GM19372 (cell line): ENCODE data around the gene LGALS8.

Experiments used
- ATAC-seq: cut with Tn5 transposase; IDR thresholded peaks from one replicate; pipeline ENCODE4 v1.9.1; 2021; ENCODE audit warnings: mild to moderate bottlenecking, low read depth, moderate library complexity; ENCODE audit not compliant: unreplicated experiment

Gene LGALS8

GRCh38 chr1:236508593-236509027 is 15.2 kb upstream of the LGALS8 start:
- ATAC-seq: no peak

GRCh38 chr1:236509203-236509602 is 14.6 kb upstream of the LGALS8 start:
- no peak for ATAC-seq

DNA sequence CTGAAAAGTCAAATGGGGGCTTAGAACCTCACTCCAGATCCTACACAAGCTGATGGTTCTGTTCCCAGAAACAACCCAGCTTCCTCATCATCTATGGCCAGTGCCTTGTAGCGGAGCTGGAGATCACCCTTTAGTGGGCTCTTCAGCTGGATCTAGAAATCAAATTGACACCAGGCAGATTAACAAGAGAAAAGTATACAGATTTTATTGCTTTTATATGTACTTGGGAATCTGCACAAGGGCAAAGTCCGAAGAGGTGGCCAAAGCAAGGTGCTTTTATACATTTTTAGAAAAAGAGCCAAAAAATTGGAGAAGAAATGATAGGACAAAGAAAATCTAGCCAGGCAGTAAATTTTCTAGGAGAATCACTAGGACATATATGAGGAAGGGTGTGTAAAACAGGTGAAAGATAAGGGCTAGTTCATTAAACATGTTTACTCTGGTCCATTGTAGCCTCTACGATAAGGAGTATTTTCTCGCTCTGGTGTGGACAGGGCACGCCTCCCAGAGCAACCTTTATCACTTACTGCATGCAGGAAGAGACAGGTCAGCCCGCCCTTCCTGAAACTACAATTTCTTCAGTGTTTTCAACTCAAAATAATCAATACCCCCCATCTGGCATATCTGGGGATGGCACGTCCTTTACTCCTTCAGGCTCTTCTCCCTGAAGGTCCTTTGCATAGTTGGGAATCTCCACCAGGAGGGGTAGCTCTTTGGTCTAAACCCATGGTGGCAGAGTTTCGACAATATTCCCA is 14.0 kb upstream of the LGALS8 start:
- ATAC-seq: no peak

- no peak for ATAC-seq
Measured at GRCh38 chr1:236511735-236512418, 11.9 kb upstream of the LGALS8 start.

- no peak for ATAC-seq
Measured at GRCh38 chr1:236514703-236515442, 8.9 kb upstream of the LGALS8 start.

DNA sequence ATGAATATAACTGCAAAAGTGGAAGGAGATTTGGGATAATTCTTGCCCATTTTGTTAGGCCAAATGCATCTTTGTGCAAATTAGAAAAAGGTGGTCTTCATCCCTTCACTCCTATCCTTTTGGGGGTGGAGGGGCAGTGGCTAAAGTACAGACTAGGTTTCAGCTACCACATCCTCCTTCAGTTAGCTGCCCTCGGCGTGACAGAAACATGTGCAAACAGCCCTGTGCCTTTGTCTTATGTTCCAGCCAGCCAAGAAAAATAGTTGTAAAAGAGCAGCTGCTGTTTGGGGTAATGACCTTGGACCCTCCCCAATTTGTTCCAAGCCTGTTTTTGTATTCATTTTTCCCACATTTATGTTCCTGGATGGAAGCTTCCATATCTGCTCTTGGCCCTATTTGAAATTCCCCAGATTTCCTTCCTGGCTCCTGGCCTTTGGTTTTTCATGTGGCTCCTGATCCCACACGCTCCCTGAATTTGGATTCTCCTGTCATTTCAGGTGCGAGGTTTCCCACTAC is 8.3 kb upstream of the LGALS8 start:
- no peak for ATAC-seq

- ATAC-seq: no peak
Measured at GRCh38 chr1:236516929-236517704, 6.7 kb upstream of the LGALS8 start.

- no peak for ATAC-seq
Measured at GRCh38 chr1:236518322-236518721, 5.5 kb upstream of the LGALS8 start.

DNA sequence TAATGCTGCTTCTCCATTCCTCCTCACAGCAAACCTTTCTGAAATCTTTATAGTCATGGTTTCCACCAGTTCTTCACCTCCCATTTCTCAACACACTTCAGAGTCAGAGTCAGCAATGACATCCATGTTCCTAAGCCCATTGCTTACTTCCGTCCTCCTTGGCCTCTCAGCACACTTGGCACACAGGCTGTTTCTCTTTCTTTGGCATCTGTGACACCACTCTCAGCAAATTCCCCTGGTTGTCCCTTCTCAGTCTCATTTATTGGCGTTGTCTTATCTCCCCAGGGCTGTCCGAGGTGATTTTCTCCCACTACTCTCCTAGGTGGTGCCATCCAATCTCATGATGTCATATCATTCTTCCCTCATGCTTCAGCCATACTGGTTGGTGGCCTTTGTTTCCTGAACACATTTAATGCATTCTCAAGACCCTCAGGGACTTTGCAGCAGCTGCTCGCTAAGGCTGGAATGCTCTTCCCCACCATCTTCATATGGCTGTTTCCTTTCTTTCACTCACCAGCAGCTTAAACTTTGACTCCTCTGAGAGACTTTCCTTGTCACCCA is 3.3 kb upstream of the LGALS8 start:
- ATAC-seq: no peak

DNA sequence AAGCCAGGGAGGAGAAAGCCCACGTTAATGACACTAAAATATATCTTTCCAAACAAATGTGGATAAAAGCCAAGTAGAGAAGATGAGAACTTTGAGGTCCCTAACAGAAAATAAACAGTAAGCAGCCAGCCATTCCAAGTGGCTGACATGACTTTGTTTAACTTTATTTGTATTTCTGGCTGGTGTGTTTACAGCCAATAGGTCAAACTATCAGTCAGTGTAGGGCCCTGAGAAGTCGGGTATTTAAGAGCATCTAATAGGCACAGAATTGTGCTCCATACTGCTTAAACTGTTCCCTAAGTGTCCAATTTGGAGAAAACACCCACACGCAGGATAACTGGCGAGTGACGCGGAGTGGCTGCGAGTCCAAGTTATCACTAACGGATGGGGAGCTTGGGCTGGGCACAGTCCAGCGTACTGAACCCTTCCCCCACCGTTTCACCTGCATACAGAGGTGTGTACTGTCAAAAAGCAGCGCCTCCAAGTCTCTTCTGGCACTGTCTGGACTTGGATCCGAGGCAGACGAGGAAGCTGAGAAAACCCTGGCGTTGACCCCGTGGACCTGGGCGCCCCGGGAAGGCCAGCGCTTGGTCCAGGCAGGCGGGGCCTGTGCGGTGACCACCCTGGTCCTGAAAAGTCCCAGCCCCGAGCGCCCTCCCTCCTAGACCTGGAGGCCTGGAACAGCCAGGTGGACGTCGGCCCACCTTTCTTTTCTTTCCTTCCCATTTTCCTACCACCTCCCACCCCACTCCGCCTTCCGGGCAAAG is 662 bp upstream of the LGALS8 start:
- ATAC-seq: no peak

DNA sequence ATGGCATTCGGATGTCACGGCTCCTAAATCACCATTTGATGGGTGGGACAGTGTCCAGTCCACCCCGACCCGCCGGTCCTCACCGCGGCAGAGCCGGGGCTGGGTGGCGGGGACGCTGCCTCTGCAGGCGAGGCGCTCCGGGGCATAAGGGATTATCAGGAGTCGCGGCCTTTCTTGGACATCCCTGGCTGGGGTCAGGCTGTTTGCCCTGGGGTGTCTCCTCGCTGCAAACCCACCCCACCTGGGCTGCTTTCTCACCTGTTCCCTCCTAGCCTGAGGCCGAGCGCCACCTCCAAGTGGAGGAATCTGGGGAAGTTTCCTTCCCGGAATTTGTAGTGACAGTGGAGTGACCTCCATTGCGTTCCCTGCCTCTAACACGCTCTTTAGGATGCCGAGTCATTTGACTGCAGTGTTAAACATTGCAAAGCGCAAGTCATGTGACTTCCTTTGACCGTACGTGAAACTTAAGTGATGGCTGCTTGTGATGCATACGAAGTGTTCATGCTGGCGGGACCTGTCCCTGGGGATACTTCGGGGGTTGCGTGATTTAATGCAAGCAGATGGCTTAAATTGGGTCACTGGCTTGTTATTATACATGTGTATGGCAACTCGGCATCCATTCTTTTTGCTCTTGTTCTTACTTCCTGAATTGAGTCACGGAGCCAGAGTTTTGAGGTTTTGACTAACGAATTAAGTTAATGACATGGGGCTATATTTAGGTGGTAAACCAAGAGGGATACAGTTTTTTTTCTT is 536 bp downstream of the LGALS8 start:
- ATAC-seq: peak; percentile 88

DNA sequence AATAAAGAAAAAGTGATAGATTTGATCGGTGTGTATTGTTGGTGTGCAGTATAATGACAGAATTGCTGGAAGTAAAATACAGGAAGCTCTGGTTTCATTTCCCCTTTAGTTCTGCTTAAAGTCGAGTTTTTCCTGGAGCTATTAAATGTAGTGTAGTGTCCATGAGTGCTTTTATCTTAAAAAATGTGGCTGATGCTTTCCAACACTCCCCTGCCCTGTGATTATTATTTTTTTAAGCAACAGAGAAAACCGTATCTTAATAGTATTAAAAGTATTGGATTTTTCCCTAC is 1.1 kb downstream of the LGALS8 start:
- ATAC-seq: peak; percentile 1

DNA sequence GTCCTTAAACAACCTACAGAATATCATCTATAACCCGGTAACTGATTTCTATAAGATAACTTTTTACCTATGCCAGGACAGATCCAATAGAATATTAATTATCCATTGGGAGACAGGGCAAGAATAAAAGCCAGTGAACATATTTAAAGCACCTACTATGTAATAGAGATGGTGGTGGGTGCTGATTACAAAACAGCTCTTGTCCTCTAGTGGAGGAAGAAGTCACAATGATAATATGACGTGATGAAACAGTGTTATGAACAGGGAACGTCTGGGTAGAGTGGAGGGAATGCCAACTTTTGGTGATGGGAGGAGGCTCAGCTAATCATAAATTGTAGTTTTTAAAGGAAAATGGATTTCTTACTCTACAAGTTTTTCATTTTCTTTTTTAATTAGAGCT is 2.3 kb downstream of the LGALS8 start:
- ATAC-seq: no peak

DNA sequence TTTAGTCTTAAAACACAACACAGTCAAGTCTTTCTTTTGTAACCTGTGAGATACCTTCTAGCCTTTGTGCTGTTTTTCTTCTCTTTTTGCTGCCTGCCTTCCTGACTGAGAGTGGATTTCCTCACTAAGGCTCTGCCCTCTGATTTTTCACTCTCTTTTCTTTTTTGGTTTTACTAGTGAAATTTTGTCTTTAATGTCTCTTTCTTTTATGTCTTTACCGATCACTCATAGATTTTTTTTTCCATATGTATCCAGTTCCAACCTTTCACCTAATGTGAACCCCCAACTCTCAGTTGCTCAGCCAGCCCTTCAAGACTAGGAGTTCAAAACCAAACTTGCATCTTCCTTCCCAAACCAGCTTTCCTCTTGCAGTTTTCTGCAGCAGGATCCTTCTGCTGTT is 6.5 kb downstream of the LGALS8 start:
- no peak for ATAC-seq

DNA sequence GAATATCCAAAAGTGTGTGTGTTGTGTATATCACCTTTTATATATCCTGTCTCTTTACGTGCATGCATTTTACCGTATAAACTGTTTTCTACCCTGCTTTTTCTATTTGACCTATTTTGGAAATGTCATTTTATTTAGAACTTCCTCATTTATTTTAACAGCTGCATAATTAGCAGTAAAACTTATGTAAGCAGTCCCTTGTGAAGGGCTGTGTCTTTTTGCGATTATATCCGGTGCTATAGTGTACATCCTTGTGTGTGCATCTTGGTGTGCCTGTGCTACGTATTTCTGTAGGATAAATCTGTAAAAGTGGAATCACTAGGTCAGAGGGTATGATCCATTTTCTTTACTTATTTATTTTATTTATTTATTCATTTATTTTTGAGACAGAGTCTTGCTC is 7.2 kb downstream of the LGALS8 start:
- no peak for ATAC-seq

- ATAC-seq: no peak
Measured at GRCh38 chr1:236532850-236533249, 9.1 kb downstream of the LGALS8 start.

DNA sequence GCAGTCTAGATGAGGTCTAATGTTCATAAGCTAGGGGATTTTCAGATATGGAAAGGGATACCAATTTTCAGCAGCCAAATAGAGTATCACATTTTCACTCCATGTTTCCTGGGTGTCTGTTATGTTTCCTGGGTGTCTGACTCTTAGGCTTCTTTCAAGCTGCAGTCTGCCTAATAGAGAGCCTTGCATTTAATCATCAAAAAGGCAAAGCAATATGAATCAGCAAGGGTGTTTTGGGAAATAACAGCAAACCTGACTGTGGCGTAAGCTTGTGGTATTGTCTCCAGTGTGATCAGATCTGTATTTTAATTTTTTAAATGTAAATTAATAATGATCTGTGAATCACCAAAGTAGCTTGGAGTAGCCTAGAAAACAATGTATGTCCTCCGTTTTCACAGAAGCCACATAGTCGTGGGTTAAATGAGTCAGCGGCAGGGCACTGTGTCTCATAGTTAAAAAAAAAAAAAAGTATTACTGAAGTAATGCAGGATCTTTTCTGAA is 10.4 kb downstream of the LGALS8 start:
- ATAC-seq: no peak

- no peak for ATAC-seq
Measured at GRCh38 chr1:236535190-236535589, 11.4 kb downstream of the LGALS8 start.

GRCh38 chr1:236535662-236536161 is 11.9 kb downstream of the LGALS8 start:
- no peak for ATAC-seq
